Endodermal cell (in vitro differentiated cells): ENCODE data around the gene MX1. TPM values are rescaled to one million over a fixed set of nuclear protein-coding genes. Genes with fewer than 3 reads are reported as not detected.

ENCODE experiments used
- DNase-seq: peaks from one replicate; pipeline ENCODE4 v3.0.0-alpha.2; 2017
- H3K27ac ChIP-seq: 2 replicates; pipeline ENCODE4 v1.5.1; 2013; ENCODE audit warnings: mild to moderate bottlenecking, low read depth, low read length, moderate library complexity
- H3K27me3 ChIP-seq: 2 replicates; pipeline ENCODE4 v1.6.1; 2013; ENCODE audit warnings: mild to moderate bottlenecking, low read length, moderate library complexity; ENCODE audit not compliant: insufficient read depth, control insufficient read depth, poor library complexity, severe bottlenecking
- H3K36me3 ChIP-seq: 2 replicates; pipeline ENCODE4 v1.7.0; 2013; ENCODE audit warnings: mild to moderate bottlenecking, low read length, moderate library complexity; ENCODE audit not compliant: control insufficient read depth, insufficient read depth
- H3K4me1 ChIP-seq: one replicate; pipeline ENCODE4 v1.7.0; 2013; ENCODE audit warnings: low read length; ENCODE audit not compliant: control insufficient read depth, insufficient read depth
- H3K4me3 ChIP-seq: 2 replicates; pipeline ENCODE4 v1.5.1; 2013; ENCODE audit warnings: mild to moderate bottlenecking, low read length, moderate library complexity
- H3K9ac ChIP-seq: 2 replicates; pipeline ENCODE4 v1.6.1; 2013; ENCODE audit warnings: mild to moderate bottlenecking, low read length, moderate library complexity; ENCODE audit not compliant: poor library complexity, severe bottlenecking; ENCODE audit errors: extremely low read depth
- H3K9me3 ChIP-seq: 2 replicates; pipeline ENCODE4 v1.6.1; 2013; ENCODE audit warnings: mild to moderate bottlenecking, low read length, moderate library complexity; ENCODE audit not compliant: control insufficient read depth
- H3K27ac Mint-ChIP-seq: 2 replicates; pipeline ENCODE4 v1.8.0; 2020; ENCODE audit warnings: mixed read lengths
- H3K27me3 Mint-ChIP-seq: 2 replicates; pipeline ENCODE4 v1.8.0; 2021; ENCODE audit warnings: mild to moderate bottlenecking, mixed read lengths; ENCODE audit not compliant: insufficient read depth
- H3K36me3 Mint-ChIP-seq: 2 replicates; pipeline ENCODE4 v1.8.0; 2020; ENCODE audit warnings: low read depth, mixed read lengths
- H3K4me1 Mint-ChIP-seq: 2 replicates; pipeline ENCODE4 v1.8.0; 2020; ENCODE audit warnings: mixed read lengths
- H3K4me3 Mint-ChIP-seq: 2 replicates; pipeline ENCODE4 v1.8.0; 2020; ENCODE audit warnings: mild to moderate bottlenecking, moderate library complexity, mixed read lengths
- H3K9me3 Mint-ChIP-seq: 2 replicates; pipeline ENCODE4 v1.8.0; 2020; ENCODE audit warnings: mild to moderate bottlenecking, mixed read lengths
- WGBS, 2 experiments: methylation state at CpG; one replicate each; pipeline versions ENCODE4 v1.1.5 to v1.1.7; 2013; ENCODE audit warnings: missing lambda C conversion rate in 2 of 2, mixed read lengths in 1 of 2; ENCODE audit not compliant: insufficient coverage in 1 of 2, insufficient read length in 1 of 2; 5-methylcytosine and 5-hydroxymethylcytosine counted together
- total RNA-seq, 2 donors: library from RNA; stranded (reverse); fragmentation: NEBNext Ultra II Directional in 1 of 2; extraction: Animal tissue kit (Norgen Biotek cat#: 25700) in 1 of 2; gene quantifications; 2 replicates in 1 of 2; 3 replicates in 1 of 2; pipeline ENCODE4 v1.2.1, GENCODE V29; 2021
- TF ChIP-seq, protein P1 (sequence below): fragments of 200-600 bp; sonication (generic); conservative IDR thresholded peaks from 2 replicates; pipeline ENCODE4 v1.5.0; 2021; ENCODE audit warnings: antibody characterized with exemption, mild to moderate bottlenecking

Gene MX1
- total RNA-seq, 2 donors from 2014 or later, result 0.42 to 0.84 TPM

DNA sequence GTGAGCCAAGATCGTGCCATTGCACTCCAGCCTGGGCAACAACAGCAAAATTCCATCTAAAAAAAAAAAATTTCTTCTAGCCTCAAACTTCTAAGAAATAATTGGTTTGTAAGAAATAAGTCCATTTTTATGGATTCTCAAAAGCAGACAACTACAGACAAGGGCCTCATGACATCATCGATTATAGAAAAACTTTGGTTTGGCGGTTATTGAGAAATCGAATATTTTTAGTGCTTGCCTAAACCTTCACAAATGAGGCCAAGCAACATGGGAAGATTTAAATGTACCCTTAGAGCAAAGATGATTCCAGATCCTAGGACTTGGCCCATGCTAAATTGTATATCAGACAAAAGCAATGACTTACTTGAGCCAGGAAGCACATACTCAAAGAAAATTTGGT, 27.8 kb upstream of the MX1 start:
- 90 to 97% methylated on average over 3 to 4 of the region's 4 CpGs for WGBS, 2 experiments
- no peak for DNase-seq
- TF ChIP-seq, protein P1, sequence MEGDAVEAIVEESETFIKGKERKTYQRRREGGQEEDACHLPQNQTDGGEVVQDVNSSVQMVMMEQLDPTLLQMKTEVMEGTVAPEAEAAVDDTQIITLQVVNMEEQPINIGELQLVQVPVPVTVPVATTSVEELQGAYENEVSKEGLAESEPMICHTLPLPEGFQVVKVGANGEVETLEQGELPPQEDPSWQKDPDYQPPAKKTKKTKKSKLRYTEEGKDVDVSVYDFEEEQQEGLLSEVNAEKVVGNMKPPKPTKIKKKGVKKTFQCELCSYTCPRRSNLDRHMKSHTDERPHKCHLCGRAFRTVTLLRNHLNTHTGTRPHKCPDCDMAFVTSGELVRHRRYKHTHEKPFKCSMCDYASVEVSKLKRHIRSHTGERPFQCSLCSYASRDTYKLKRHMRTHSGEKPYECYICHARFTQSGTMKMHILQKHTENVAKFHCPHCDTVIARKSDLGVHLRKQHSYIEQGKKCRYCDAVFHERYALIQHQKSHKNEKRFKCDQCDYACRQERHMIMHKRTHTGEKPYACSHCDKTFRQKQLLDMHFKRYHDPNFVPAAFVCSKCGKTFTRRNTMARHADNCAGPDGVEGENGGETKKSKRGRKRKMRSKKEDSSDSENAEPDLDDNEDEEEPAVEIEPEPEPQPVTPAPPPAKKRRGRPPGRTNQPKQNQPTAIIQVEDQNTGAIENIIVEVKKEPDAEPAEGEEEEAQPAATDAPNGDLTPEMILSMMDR, result no peak
- no peak overlapping the region for H3K4me3 ChIP-seq
- H3K4me1 ChIP-seq, result no peaks in the 10 kb centered on the region
- no peak overlapping the region for H3K27ac ChIP-seq
- Mint-ChIP-seq H3K4me3 (no peak overlapping the region), H3K27me3 (no peaks in the 10 kb centered on the region), H3K4me1 (peaks cover 5% of the 10 kb centered on the region), H3K36me3 (no peaks in the 10 kb centered on the region), H3K27ac (no peak overlapping the region), H3K9me3 (peaks cover 7% of the 10 kb centered on the region)
- H3K9ac ChIP-seq, result no peak overlapping the region
- H3K27me3 ChIP-seq, result no peaks in the 10 kb centered on the region
- H3K36me3 ChIP-seq, result no peaks in the 10 kb centered on the region
- H3K9me3 ChIP-seq, result no peaks in the 10 kb centered on the region

DNA sequence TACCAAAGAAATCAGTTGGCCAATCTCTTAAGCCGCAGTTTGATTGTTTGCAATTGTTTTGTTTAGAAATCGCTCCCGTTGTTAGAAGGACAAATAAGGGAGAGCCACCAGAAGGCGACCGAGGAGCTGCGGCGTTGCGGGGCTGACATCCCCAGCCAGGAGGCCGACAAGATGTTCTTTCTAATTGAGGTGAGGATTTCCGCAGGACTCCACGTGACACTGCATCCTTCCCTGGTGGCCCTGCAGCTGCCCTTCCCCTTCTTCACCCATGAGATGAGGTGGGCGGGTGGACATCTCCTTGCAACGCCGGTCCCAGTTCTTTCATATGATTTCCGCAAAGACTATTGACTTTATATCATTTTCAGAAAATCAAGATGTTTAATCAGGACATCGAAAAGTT, 27.2 kb upstream of the MX1 start:
- Mint-ChIP-seq H3K27me3 (no peaks in the 10 kb centered on the region), H3K9me3 (peaks cover 7% of the 10 kb centered on the region), H3K36me3 (no peaks in the 10 kb centered on the region), H3K27ac (no peak overlapping the region), H3K4me1 (peaks cover 5% of the 10 kb centered on the region), H3K4me3 (no peak overlapping the region)
- H3K9me3 ChIP-seq, result no peaks in the 10 kb centered on the region
- H3K4me1 ChIP-seq, result no peaks in the 10 kb centered on the region
- no peak overlapping the region for H3K9ac ChIP-seq
- no peak overlapping the region for H3K27ac ChIP-seq
- H3K27me3 ChIP-seq, result no peaks in the 10 kb centered on the region
- no peak overlapping the region for H3K4me3 ChIP-seq
- no peaks in the 10 kb centered on the region for H3K36me3 ChIP-seq
- TF ChIP-seq, protein P1, result no peak
- DNase-seq, result no peak
- 93 to 95% methylated on average over 13 to 16 of the region's 16 CpGs for WGBS, 2 experiments

DNA sequence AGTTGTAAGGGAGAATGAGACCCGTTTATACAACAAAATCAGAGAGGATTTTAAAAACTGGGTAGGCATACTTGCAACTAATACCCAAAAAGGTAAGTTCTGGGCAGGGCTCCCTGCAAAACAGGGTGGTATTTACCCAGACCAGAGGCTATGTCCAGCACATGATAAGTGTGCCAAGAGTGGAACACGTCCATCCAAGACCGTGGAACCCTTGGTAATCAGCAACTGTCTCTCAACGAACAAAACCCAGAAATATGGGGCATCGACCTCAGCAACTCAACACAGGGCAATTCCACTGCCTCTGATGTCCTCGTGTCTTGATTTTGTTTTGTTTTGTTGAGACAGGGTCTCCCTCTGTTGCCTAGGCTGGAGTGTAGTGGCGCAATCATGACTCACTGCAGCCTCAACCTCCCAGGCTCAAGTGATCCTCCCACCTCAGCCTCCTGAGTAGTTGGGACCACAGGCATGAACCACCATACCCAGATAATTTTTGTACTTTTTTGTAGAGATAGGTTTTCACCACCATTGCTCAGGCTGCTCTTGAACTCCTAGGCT, 26.7 kb upstream of the MX1 start:
- 93 to 100% methylated on average over 5 to 7 of the region's 7 CpGs for WGBS, 2 experiments
- no peak overlapping the region for H3K9ac ChIP-seq
- H3K4me3 ChIP-seq, result no peak overlapping the region
- Mint-ChIP-seq H3K27me3 (no peaks in the 10 kb centered on the region), H3K4me3 (no peak overlapping the region), H3K4me1 (peaks cover 5% of the 10 kb centered on the region), H3K27ac (no peak overlapping the region), H3K9me3 (peaks cover 7% of the 10 kb centered on the region), H3K36me3 (no peaks in the 10 kb centered on the region)
- TF ChIP-seq, protein P1, result no peak
- no peak for DNase-seq
- H3K4me1 ChIP-seq, result no peaks in the 10 kb centered on the region
- H3K36me3 ChIP-seq, result no peaks in the 10 kb centered on the region
- no peaks in the 10 kb centered on the region for H3K27me3 ChIP-seq
- H3K27ac ChIP-seq, result no peak overlapping the region
- no peaks in the 10 kb centered on the region for H3K9me3 ChIP-seq
